ENCODE results near the gene CIROP.

GRCh38 chr14:23136566-23137133 lies 31.9 kb upstream of the CIROP start:
- TF ChIP-seq CTCF (IDR thresholded peaks at IDR 0.05) (no peak), EP300 (IDR thresholded peaks at IDR 0.05) (no peak), POLR2AphosphoS5 (IDR thresholded peaks at IDR 0.05) (no peak)
